SH-SY5Y (cell line): Measurements from ENCODE around the gene RIN2.

Source experiments
- GATA2 ChIP-seq: IDR thresholded peaks from 2 replicates; pipeline ENCODE4 v1.6.1; 2011; ENCODE audit warnings: mild to moderate bottlenecking, low read depth, low read length
- GATA3 ChIP-seq: IDR thresholded peaks from 2 replicates; pipeline ENCODE4 v1.6.1; 2011; ENCODE audit warnings: low read depth, mild to moderate bottlenecking, low read length, moderate library complexity

The RIN2 gene

DNA sequence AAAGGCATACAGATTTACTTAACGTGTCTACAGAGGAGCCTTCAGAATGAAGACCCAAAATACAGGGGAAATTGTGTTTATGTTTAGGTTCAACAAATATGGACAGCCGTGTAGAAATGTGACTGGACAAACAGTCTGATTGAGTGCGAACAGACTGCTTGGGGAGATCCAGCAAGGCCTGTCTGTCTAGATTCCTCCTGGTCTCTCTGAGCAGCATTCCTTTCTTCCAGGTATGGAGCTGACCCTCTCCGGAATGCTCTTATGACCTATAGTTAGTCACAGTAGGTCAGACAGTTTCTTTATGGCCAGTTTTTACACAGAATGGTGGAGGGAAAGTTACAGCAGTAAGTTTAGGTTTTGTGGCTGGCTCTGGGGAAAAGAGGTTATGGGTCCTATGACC lies 9.0 kb downstream of the RIN2 start:
- no peak for TF ChIP-seq GATA3
- no peak for TF ChIP-seq GATA2

DNA sequence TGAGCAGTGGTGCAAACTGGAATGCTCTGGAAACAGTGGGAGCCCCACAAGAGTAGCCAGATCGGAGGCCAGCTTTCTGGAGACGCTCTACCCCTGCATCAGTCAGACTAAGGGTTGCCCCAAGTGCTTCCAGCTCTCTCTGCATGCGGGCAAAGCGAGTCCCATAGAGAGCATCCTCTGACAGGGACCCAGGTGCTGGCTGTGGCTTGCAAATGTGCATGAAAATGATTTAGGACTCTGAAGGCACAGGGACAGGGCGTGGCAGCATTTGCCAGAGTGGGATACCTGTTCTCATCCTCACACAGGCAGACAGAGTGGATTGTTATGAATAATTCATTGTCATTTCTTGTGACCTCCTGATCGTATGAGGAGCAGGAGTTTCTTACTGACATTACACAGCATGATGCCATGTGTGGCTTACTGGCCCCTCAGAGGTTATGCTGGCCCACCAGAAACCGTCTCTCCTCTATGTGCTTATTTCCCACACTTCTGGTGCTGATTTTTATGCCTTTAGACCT lies 10.3 kb downstream of the RIN2 start:
- no peak for TF ChIP-seq GATA2
- no peak for TF ChIP-seq GATA3

- TF ChIP-seq GATA3 (no peak), GATA2 (no peak)
Observed at GRCh38 chr20:19769507-19769906, 11.4 kb downstream of the RIN2 start.

DNA sequence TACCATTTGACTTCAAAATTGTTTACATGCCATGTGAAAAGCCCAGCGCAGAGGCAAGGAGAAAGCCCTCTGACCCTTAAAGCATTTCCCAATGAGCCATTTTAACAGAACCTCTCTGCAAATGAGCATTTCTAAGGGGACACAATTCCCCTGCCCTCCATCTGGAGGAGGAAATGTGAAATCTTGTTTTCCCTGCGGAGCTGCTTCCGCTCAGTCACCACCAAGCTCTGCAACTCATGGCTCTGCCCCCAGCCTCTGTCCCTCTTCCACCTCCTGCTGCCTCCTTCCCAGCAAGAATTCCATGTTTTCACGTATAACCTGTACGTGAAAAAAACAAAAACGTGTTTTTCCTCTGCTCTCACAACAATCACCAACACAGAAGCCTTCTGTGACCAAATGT lies 12.3 kb downstream of the RIN2 start:
- TF ChIP-seq GATA2 (no peak), GATA3 (no peak)

GRCh38 chr20:19771031-19771430 lies 13.0 kb downstream of the RIN2 start:
- TF ChIP-seq GATA2, result no peak

DNA sequence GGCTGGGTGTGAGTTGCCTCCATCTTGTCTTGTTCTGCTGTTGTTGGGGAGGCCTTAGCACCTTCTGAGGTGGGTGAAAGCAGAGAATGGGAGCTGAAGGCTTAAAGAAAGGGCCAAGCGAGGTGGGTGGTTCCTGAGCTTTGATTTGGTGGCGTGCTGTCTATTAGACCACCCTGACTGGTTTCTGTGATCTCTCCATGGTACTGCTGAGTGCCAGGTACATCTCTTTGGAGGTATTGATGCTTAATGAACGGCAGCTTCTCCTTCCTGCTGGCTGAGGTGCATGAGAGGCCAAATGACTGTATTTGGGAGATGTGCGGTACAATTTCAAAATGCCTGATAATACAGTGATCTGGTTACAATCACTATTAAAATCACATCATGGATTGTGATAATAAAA lies 15.4 kb downstream of the RIN2 start:
- no peak for TF ChIP-seq GATA2

DNA sequence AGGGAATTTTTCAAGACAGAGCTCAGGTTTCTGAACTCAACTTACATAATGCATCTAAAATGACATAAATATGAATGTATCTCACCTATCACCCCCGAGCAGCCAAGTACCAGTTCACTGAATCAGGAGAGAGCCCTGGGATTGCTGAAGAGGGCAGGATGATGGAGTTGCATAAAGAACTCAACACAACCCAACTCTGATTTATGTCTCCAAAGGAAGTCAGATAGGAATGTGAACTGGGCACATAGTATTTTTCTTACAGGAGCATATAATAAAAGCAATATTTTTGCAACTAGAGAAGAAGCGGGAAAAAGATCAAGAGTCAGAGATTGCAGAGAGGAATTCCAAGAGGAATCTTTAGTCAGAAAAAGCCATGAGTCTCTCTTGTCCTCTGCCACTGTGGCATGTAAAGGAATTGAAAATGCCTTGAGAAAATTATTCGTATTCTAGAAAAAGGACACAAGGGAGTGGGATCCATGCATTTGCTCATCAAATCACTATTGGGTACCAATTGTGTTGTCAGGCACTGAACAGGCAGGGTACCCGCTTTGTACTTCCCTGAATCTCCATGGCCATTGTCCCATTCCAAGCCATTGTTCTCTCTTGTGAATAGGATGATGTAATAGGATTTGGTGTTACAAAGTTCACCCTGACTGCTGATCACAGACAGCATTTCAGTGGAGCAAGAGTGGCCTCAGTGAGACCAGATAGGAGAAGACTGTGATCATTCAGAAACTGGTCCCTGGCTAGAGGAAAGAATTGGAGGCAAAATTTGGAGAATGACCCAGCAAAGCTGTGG lies 16.3 kb downstream of the RIN2 start:
- TF ChIP-seq GATA3, result no peak
- no peak for TF ChIP-seq GATA2

GRCh38 chr20:19775353-19776253 lies 17.5 kb downstream of the RIN2 start:
- TF ChIP-seq GATA2 (no peak), GATA3 (no peak)

DNA sequence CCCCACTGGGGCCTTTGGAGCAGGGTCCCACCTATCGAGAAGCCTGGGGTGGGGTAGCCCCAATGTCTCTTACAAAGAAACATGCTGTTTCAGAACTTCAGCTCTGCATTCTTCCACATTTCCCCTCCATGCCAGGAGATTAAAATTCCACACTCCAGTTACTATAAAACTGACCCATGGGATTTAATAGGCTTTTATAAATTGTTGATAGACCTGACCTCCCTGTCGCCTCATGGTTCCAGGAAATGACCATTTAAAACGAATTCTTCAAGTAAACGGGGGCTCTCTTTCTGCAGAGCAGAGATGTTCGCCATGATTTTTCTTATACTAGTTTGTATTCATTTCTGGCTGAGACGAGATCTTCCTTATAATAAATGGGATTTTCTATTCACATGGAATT lies 19.3 kb downstream of the RIN2 start:
- TF ChIP-seq GATA2 (no peak), GATA3 (no peak)

GRCh38 chr20:19777981-19778380 lies 19.9 kb downstream of the RIN2 start:
- no peak for TF ChIP-seq GATA2
- no peak for TF ChIP-seq GATA3

DNA sequence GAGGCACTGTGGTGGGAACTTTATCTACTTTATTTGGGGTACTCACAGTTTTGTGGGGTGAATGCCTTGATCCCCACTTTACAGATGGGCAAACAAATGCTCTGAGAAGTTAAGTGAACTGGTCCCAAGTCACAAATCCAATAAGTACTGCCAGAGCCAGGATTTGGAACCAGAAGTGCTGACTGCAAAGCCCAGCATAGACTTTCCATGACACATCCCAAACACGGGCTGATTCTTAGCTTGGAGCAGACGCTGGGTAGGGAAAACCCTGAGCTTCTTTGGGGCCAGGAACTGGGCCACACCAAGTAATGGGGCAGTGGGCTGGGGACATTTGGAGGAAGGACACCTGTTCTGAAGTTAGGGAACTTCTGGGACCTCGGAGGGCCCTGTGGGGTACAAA lies 20.3 kb downstream of the RIN2 start:
- TF ChIP-seq GATA3 (no peak), GATA2 (no peak)

DNA sequence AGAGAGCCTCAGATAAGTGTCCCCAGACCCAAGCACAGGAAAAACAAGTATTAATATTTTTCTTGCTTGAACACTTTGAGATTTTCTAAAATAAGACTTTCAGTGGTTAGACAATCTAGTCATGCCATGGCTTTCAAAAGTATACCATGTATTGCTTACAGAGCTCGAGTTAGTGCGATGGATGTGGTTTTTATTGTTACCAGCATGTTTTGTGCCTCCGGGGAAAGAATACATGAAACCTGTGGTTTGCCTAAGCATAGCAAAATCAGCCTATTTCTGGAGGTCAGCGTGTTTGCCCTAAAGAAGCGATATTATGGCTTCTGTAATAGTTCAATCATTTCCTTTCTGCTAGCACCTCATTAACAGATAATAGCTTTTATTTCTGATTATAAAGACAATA lies 21.6 kb downstream of the RIN2 start:
- no peak for TF ChIP-seq GATA3
- TF ChIP-seq GATA2, result no peak

DNA sequence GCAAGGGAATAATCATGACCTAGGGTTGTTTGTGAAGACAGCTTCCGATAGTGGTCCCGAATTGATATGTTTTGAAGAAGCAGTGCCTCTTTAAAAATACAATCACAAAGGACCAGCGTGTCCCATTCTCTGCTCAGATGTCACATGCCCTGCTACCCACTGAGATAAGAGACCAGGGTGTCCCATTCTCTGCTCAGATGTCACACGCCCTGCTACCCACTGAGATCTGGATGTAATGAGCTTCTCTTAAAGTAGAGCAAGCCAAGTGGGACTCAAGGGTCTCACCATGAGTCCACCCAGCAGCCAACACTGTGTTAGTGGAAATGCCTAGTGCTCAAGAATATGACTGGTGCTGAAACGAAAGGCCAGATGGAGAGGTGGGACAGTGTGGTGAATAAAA lies 22.2 kb downstream of the RIN2 start:
- TF ChIP-seq GATA3 (no peak), GATA2 (no peak)

GRCh38 chr20:19781235-19781634 lies 23.2 kb downstream of the RIN2 start:
- TF ChIP-seq GATA3, result no peak
- TF ChIP-seq GATA2, result no peak

DNA sequence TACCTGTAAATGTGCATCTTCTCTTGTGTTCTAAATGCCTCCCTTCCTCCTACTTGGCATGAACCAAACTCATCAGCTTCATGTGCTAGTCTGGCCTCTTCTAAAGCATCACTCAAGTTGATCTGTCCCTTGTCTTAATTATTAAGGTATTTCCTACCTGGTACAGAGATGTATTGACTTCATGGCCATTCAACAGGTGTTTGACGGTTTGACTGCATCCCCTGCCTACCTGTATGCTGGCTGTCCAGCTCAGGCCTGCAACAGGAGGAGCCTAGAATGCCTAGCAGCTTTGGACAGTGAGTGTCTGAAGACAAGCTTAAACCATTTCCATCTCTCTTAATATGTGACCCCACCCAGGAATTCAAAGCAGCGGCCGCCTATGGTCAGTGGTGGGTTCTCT lies 24.6 kb downstream of the RIN2 start:
- TF ChIP-seq GATA3 (no peak), GATA2 (no peak)

GRCh38 chr20:19783966-19784401 lies 25.9 kb downstream of the RIN2 start:
- TF ChIP-seq GATA3 (no peak), GATA2 (peak; percentile 89)
